Measurements from ENCODE around the gene SUSD4. TPM values are rescaled to one million over a fixed set of nuclear protein-coding genes. Genes with fewer than 3 reads are reported as not detected.
A peak's percentile ranks its signal among the peaks of the same experiment; 100 is the strongest.

SUSD4 gene
- polyA plus RNA-seq, 1 of the 3 experiments (the other 2 are of a cell fraction): 0.31 TPM

DNA sequence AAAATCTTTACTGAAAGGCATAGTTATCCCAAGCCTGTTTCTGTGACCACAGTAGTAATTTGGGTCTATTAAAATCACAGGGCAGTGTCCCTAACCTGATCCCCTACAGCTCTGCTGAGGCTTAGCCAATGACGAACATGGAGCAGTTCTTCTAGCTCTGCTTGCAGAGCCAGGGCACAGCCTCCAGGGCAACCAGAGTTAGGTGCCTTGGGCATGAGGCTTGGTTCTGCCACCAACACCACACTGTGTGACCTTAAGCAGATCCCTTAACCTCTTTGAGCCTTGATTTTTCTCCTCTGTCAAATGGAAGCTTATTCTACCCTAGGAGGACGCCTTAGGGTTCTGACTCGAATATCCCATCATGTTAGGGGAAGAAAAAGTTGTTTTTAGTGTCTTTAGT, 134.2 kb downstream of the SUSD4 start:
- H3K27ac ChIP-seq (ENCODE audit: low read depth in 2 of 2, low read length in 1 of 2): peak overlapping the region in 1 of 2 experiments; percentile 77; a peak in 2 of 4 replicates
- ChIA-PET POLR2A (no interaction called here), CTCF (no interaction called here)

More for the DNA sequence above, 134.2 kb downstream of the SUSD4 start:
- Histone ChIP-seq H4K20me1 (ENCODE audit: insufficient read depth) (no peaks in the 10 kb centered on the region), H3K4me1 (ENCODE audit: control insufficient read depth in 1 of 2, insufficient read depth in 2 of 2, low read depth in 1 of 2, low read length in 1 of 2) (peaks cover 0 to 19% of the 10 kb centered on the region in 2 experiments; a peak in 1 of 4 replicates), H3K4me2 (peak overlapping the region; percentile 75), H3K9me3 (no peaks in the 10 kb centered on the region), H3K9ac (no peak overlapping the region), H2AFZ (ENCODE audit: low read depth) (no peak overlapping the region), H3K9me2 (no peaks in the 10 kb centered on the region), H3F3A (replicated peaks; ENCODE audit: insufficient read depth) (peaks cover 14% of the 10 kb centered on the region), H3K36me3 (replicated peaks in 1 of 2; ENCODE audit: control insufficient read depth in 1 of 2, insufficient read depth in 2 of 2, low read length in 1 of 2) (no peaks in the 10 kb centered on the region), H3K27me3 (ENCODE audit: insufficient read depth) (no peaks in the 10 kb centered on the region; the same call in 1 of the 2 replicates), H3K79me2 (ENCODE audit: insufficient read depth) (no peaks in the 10 kb centered on the region), H3K4me3 (ENCODE audit: low read depth in 2 of 2, low read length in 1 of 2) (no peak overlapping the region; a peak in 1 of 4 replicates)
- 55% methylated on average over 3 of the region's 3 CpGs for WGBS (ENCODE audit: low lambda C conversion rate)
- no peak for TF ChIP-seq RFX5 (IDR thresholded peaks at IDR 0.05; ENCODE audit: low read length)
- TF ChIP-seq, protein P1, sequence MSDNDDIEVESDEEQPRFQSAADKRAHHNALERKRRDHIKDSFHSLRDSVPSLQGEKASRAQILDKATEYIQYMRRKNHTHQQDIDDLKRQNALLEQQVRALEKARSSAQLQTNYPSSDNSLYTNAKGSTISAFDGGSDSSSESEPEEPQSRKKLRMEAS (IDR thresholded peaks at IDR 0.05; ENCODE audit: low read depth): no peak
- TF ChIP-seq GABPA (IDR thresholded peaks at IDR 0.05; ENCODE audit: low read depth): no peak
- no peak for TF ChIP-seq MXI1 (IDR thresholded peaks at IDR 0.05; ENCODE audit: low read depth, low read length)
- no peak for TF ChIP-seq TAF1 (IDR thresholded peaks at IDR 0.05; ENCODE audit: borderline replicate concordance, low read depth, low read length)
- no peak for TF ChIP-seq GATA2 (CRISPR knock-in tag; IDR thresholded peaks at IDR 0.05)
- no peak for TF ChIP-seq EP300 (IDR thresholded peaks at IDR 0.05; ENCODE audit: borderline replicate concordance in 1 of 2, low read depth in 1 of 2, low read length in 1 of 2)
- no peak for TF ChIP-seq MEF2A (IDR thresholded peaks at IDR 0.05; ENCODE audit: borderline replicate concordance, low read depth)
- TF ChIP-seq, protein P2, sequence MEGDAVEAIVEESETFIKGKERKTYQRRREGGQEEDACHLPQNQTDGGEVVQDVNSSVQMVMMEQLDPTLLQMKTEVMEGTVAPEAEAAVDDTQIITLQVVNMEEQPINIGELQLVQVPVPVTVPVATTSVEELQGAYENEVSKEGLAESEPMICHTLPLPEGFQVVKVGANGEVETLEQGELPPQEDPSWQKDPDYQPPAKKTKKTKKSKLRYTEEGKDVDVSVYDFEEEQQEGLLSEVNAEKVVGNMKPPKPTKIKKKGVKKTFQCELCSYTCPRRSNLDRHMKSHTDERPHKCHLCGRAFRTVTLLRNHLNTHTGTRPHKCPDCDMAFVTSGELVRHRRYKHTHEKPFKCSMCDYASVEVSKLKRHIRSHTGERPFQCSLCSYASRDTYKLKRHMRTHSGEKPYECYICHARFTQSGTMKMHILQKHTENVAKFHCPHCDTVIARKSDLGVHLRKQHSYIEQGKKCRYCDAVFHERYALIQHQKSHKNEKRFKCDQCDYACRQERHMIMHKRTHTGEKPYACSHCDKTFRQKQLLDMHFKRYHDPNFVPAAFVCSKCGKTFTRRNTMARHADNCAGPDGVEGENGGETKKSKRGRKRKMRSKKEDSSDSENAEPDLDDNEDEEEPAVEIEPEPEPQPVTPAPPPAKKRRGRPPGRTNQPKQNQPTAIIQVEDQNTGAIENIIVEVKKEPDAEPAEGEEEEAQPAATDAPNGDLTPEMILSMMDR (IDR thresholded peaks at IDR 0.05): no peak
- no peak for TF ChIP-seq RAD21 (IDR thresholded peaks at IDR 0.05; ENCODE audit: low read length)
- no peak for TF ChIP-seq POLR2AphosphoS5 (IDR thresholded peaks at IDR 0.05; ENCODE audit: low read depth, low read length)
- TF ChIP-seq JUND (IDR thresholded peaks at IDR 0.05): no peak
- TF ChIP-seq, protein P3, sequence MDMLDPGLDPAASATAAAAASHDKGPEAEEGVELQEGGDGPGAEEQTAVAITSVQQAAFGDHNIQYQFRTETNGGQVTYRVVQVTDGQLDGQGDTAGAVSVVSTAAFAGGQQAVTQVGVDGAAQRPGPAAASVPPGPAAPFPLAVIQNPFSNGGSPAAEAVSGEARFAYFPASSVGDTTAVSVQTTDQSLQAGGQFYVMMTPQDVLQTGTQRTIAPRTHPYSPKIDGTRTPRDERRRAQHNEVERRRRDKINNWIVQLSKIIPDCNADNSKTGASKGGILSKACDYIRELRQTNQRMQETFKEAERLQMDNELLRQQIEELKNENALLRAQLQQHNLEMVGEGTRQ (IDR thresholded peaks at IDR 0.05; ENCODE audit: borderline replicate concordance, low read depth, low read length): no peak
- no peak for TF ChIP-seq TEAD4 (IDR thresholded peaks at IDR 0.05; ENCODE audit: borderline replicate concordance, insufficient read depth)
- no peak for TF ChIP-seq CHD2 (IDR thresholded peaks at IDR 0.05; ENCODE audit: low read length, partially characterized antibody)
- no peak for TF ChIP-seq TCF12 (IDR thresholded peaks at IDR 0.05)
- TF ChIP-seq, protein P4, sequence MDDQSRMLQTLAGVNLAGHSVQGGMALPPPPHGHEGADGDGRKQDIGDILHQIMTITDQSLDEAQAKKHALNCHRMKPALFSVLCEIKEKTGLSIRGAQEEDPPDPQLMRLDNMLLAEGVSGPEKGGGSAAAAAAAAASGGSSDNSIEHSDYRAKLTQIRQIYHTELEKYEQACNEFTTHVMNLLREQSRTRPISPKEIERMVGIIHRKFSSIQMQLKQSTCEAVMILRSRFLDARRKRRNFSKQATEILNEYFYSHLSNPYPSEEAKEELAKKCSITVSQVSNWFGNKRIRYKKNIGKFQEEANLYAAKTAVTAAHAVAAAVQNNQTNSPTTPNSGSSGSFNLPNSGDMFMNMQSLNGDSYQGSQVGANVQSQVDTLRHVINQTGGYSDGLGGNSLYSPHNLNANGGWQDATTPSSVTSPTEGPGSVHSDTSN (IDR thresholded peaks at IDR 0.05): no peak
- no peak for TF ChIP-seq FOXJ3 (CRISPR knock-in tag; IDR thresholded peaks at IDR 0.05)
- no peak for DNase-seq

Data from SK-N-SH (cell line).